Thyroid gland (tissue), 4 donors: Measurements from ENCODE around the gene PFDN1. TPM values are rescaled to one million over a fixed set of nuclear protein-coding genes. Genes with fewer than 3 reads are reported as not detected.

Experiments
- DNase-seq, 2 donors: peaks; one replicate each; pipeline ENCODE4 v3.0.0-alpha.2; 2019
- H3K27ac ChIP-seq, 3 donors: fragments of 200-600 bp; sonication (generic); 1 replicate in 2 of 3; 2 replicates in 1 of 3; pipeline ENCODE4 v1.5.1; 2016 to 2019; ENCODE audit warnings: mild to moderate bottlenecking in 1 of 3, moderate library complexity in 1 of 3
- H3K27me3 ChIP-seq: fragments of 200-600 bp; sonication (generic); one replicate; pipeline ENCODE4 v1.5.1; 2019
- H3K36me3 ChIP-seq, 2 donors: fragments of 200-600 bp; sonication (generic); one replicate each; pipeline ENCODE4 v1.5.1; 2016 to 2019
- H3K4me1 ChIP-seq, 2 donors: fragments of 200-600 bp; sonication (generic); one replicate each; pipeline ENCODE4 v1.5.1; 2017 to 2019
- H3K4me3 ChIP-seq, 3 donors: fragments of 200-600 bp; sonication (generic); replicated peaks in 1 of 3; 1 replicate in 2 of 3; 2 replicates in 1 of 3; pipeline ENCODE4 v1.5.1; 2016; ENCODE audit warnings: mild to moderate bottlenecking in 1 of 3
- H3K9me3 ChIP-seq: fragments of 200-600 bp; sonication (generic); one replicate; pipeline ENCODE4 v1.5.1; 2017
- POLR2A ChIP-seq, 2 donors: fragments of 450-650 bp; IDR thresholded peaks; one replicate each; pipeline ENCODE4 v1.6.1; 2017; ENCODE audit warnings: antibody characterized with exemption in 2 of 2, mild to moderate bottlenecking in 2 of 2, moderate library complexity in 1 of 2
- WGBS, 2 donors: methylation state at CpG; one replicate each; pipeline ENCODE4 v1.1.5; 2017; 5-methylcytosine and 5-hydroxymethylcytosine counted together
- intact Hi-C: fragments of 100-400 bp; cut with DNase I; formaldehyde crosslinking; loops from one replicate; pipeline ENCODE4 v1.15.1; 2023
- total RNA-seq, 4 donors: library from RNA; depleted of rRNA; stranded (reverse); fragments of >200 nt; gene quantifications; one replicate each; pipeline ENCODE4 v1.2.3, GENCODE V29; 2016
- TF ChIP-seq, protein P1 (sequence below), 6 experiments: fragments of 200-600 bp in 3 of 6; fragments of 450-650 bp in 3 of 6; sonication (generic) in 3 of 6; IDR thresholded peaks; one replicate each; pipeline ENCODE4 v1.5.1; 2016 to 2019; ENCODE audit warnings: antibody characterized with exemption in 6 of 6, mild to moderate bottlenecking in 2 of 6, inconsistent platforms in 1 of 6, moderate library complexity in 1 of 6

PFDN1 gene
- total RNA-seq, 4 donors from 2014 or later = 58.2 to 106 (median 87.8) TPM

DNA sequence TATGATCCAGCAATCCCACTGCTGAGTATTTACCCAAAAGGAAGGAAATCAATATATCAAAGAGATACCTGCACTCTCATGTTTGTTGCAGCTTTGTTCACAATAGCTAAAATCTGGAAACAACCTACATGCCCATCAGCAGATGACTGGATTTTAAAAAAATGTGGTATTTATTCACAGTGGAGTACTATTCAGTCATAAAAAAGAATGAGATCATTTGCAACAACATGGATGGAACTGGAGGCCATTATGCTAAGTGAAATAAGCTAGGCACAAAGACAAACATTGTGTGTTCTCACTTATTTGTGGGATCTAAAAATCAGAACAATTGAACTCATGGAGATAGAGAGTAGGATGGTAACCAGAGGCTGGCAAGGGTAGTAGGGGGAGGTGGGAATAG lies 94.8 kb downstream of the PFDN1 start:
- H3K27ac ChIP-seq = no peak overlapping the region

DNA sequence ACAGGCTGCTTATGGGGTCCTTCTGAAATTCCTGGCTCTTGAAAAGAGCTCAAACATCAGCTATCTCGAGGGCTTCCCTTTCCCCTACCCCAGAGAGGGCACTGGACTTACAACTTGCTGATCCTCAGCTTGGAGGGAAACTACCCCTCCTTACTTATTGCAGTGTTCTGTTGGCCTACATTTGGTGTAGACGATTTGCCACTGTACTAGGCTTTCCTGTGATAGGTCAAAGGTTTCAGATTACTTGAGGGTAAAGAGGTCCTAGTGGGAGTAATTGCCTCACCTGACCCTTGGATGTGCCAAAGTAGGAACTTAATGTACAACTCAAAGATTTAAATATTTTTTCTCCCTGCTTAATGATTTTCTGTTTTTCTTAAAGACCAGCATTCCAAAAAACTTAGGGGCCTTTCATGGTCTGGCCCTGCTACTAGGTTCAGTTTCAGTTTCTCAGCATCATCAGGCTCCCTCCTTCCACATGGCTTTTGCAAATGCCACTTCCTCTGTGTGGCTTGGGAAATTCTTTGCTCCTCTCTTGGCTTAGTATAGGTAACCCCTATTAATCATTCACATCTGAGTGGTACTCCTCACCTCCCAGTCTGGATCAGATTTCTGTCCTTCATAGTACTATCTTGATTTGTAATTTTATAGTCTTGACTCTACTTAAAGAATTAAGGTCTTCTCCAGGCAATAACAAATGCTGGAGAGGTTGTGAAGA lies 95.5 kb downstream of the PFDN1 start:
- H3K9me3 ChIP-seq = no peaks in the 10 kb centered on the region
- no peaks in the 10 kb centered on the region for H3K4me1 ChIP-seq
- H3K4me3 ChIP-seq = no peak overlapping the region
- H3K36me3 ChIP-seq = no peaks in the 10 kb centered on the region
- no peaks in the 10 kb centered on the region for H3K27me3 ChIP-seq
- no peak for DNase-seq
- no peak overlapping the region for H3K27ac ChIP-seq
- TF ChIP-seq, protein P1, sequence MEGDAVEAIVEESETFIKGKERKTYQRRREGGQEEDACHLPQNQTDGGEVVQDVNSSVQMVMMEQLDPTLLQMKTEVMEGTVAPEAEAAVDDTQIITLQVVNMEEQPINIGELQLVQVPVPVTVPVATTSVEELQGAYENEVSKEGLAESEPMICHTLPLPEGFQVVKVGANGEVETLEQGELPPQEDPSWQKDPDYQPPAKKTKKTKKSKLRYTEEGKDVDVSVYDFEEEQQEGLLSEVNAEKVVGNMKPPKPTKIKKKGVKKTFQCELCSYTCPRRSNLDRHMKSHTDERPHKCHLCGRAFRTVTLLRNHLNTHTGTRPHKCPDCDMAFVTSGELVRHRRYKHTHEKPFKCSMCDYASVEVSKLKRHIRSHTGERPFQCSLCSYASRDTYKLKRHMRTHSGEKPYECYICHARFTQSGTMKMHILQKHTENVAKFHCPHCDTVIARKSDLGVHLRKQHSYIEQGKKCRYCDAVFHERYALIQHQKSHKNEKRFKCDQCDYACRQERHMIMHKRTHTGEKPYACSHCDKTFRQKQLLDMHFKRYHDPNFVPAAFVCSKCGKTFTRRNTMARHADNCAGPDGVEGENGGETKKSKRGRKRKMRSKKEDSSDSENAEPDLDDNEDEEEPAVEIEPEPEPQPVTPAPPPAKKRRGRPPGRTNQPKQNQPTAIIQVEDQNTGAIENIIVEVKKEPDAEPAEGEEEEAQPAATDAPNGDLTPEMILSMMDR (IDR thresholded peaks at IDR 0.05) = no peak
- intact Hi-C loops = no loop called here
- 46 to 64% methylated on average over 2 of the region's 2 CpGs for whole genome bisulfite sequencing, 2 donors

More for the DNA sequence above, 94.8 kb downstream of the PFDN1 start:
- Histone ChIP-seq H3K4me3 (no peak overlapping the region), H3K9me3 (no peaks in the 10 kb centered on the region), H3K4me1 (no peaks in the 10 kb centered on the region), H3K27me3 (no peaks in the 10 kb centered on the region), H3K36me3 (no peaks in the 10 kb centered on the region)
- intact Hi-C loops = no loop called here
- TF ChIP-seq POLR2A (IDR thresholded peaks at IDR 0.05) = no peak
- TF ChIP-seq, protein P1 (IDR thresholded peaks at IDR 0.05) = no peak
- DNase-seq = no peak

- no peak overlapping the region for H3K4me3 ChIP-seq
- intact Hi-C loops = no loop called here
- H3K4me1 ChIP-seq = no peaks in the 10 kb centered on the region
- no peaks in the 10 kb centered on the region for H3K9me3 ChIP-seq
- no peak overlapping the region for H3K27ac ChIP-seq
- H3K27me3 ChIP-seq = no peaks in the 10 kb centered on the region
- TF ChIP-seq, protein P1 (IDR thresholded peaks at IDR 0.05) = no peak
- TF ChIP-seq POLR2A (IDR thresholded peaks at IDR 0.05) = no peak
- DNase-seq = no peak
- no peaks in the 10 kb centered on the region for H3K36me3 ChIP-seq
- WGBS, 2 donors = 83 to 86% methylated on average over 4 of the region's 4 CpGs
Observed at GRCh38 chr5:140205952-140206351, 96.9 kb downstream of the PFDN1 start.

DNA sequence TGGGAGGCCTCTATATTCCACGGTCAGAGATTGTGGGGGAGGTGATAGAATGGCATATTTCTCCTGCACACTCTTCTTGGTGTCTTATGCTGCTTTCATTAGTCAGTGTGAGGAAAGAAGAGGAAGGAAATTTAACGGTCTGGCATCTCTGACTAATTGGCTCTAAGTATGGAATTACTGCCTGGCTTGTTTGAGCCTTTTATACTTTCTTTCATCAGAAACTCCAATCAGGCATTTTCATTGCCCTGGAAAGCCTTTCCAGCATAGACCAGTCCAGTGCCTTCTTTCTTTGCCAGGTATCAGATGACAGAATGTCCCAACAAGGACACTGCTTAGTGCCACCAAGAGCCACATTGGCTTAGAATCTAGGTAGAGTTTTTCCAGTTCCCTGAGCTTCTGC lies 97.7 kb downstream of the PFDN1 start:
- no peak for TF ChIP-seq POLR2A (IDR thresholded peaks at IDR 0.05)
- TF ChIP-seq, protein P1 (IDR thresholded peaks at IDR 0.05) = no peak
- H3K27me3 ChIP-seq = no peaks in the 10 kb centered on the region
- no peaks in the 10 kb centered on the region for H3K9me3 ChIP-seq
- no peak for DNase-seq
- 72 to 81% methylated on average over 2 of the region's 2 CpGs for WGBS, 2 donors
- H3K4me1 ChIP-seq = no peaks in the 10 kb centered on the region
- H3K36me3 ChIP-seq = no peaks in the 10 kb centered on the region
- intact Hi-C loops = no loop called here
- H3K4me3 ChIP-seq = no peak overlapping the region
- H3K27ac ChIP-seq = no peak overlapping the region

- TF ChIP-seq, protein P1 (IDR thresholded peaks at IDR 0.05) = no peak
- TF ChIP-seq POLR2A (IDR thresholded peaks at IDR 0.05) = no peak
- Histone ChIP-seq H3K4me1 (peaks cover 5 to 9% of the 10 kb centered on the region in 2 donors), H3K27me3 (no peaks in the 10 kb centered on the region), H3K27ac (no peak overlapping the region), H3K36me3 (no peaks in the 10 kb centered on the region), H3K4me3 (no peak overlapping the region), H3K9me3 (no peaks in the 10 kb centered on the region)
- intact Hi-C loops = no loop called here
- DNase-seq = no peak
- WGBS, 2 donors = 74 to 87% methylated on average over 2 of the region's 2 CpGs
Observed at GRCh38 chr5:140202610-140203009, 100.3 kb downstream of the PFDN1 start.
